ENCODE measurements around the gene EPB41L2.

DNA sequence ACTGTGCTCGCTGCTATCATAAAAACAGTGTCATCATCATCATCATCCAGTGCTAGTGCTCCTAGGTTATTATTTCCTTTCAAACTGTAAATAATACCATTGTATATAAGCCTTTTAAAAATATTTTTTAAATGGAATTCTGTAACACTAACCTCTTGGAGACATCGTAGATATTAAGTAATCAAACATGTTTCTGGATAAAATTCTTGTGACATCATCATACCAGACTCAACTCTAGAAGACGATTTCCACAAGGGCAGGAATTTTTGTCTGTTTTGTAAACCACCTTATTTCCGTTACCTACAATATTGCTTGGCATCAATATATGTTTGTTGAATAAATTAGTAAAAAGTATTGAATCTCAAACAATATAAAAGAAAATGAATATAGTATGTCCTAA is 40.4 kb downstream of the EPB41L2 start:
- TF ChIP-seq POLR2AphosphoS5 (IDR thresholded peaks at IDR 0.05) (no peak), CTCF (IDR thresholded peaks at IDR 0.05) (no peak)

Data from esophagus muscularis mucosa (tissue), 3 donors.